HepG2 (cell line): ENCODE results near the gene WDR6. TPM values are rescaled to one million over a fixed set of nuclear protein-coding genes. Genes with fewer than 3 reads are reported as not detected.

Experiments used
- ATAC-seq: fragments of 200-7000 bp; cut with Tn5 transposase; 3 replicates; pipeline ENCODE4 v1.9.1; 2020; ENCODE audit warnings: mild to moderate bottlenecking, moderate library complexity
- BruUV-seq: library from RNA; stranded (reverse); fragments of 400-500 nt; replicated peaks from 2 replicates; lab custom pipeline; 2021; lab: Mats Ljungman, UMichigan
- CTCF ChIA-PET: fragments of 300-600 bp; formaldehyde crosslinking; extraction: SDS; loops from one replicate; lab custom pipeline; 2021; ENCODE audit warnings: low total read pairs, inconsistent platforms, low intra/inter-chr PET ratio; lab: Yijun Ruan, JAX
- POLR2A ChIA-PET: fragments of 350-600 bp; sonication (Branson Sonifier 250); formaldehyde crosslinking; loops from one replicate; lab custom pipeline; 2020; ENCODE audit warnings: antibody characterized with exemption, inconsistent platforms; lab: Yijun Ruan, JAX
- DNase-seq: peaks from one replicate; pipeline ENCODE4 v3.0.0-alpha.2; 2015; ENCODE audit warnings: low spot score
- FAIRE-seq: peaks from 3 replicates; lab custom pipeline; 2011; peaks lifted over from hg19 to GRCh38; lab: Jason Lieb, UNC
- H2AFZ ChIP-seq: one replicate; pipeline ENCODE4 v1.6.1; 2011; ENCODE audit warnings: low read length, inconsistent platforms
- H3K27ac ChIP-seq: fragments of 300-600 bp; 3 replicates; pipeline ENCODE4 v1.8.0; 2011; ENCODE audit warnings: mixed run types, mild to moderate bottlenecking, mixed read lengths, low read length, inconsistent platforms; ENCODE audit not compliant: insufficient read depth; ENCODE audit errors: extremely low read length
- H3K27me3 ChIP-seq, 2 experiments: fragments of 200-600 bp in 1 of 2; 2 replicates in 1 of 2; 3 replicates in 1 of 2; pipeline versions ENCODE4 v1.6.0 to v1.8.0; 2011; ENCODE audit warnings: low read length in 2 of 2, mild to moderate bottlenecking in 2 of 2, moderate library complexity in 2 of 2, inconsistent platforms in 1 of 2; ENCODE audit not compliant: insufficient read depth in 2 of 2, control insufficient read depth in 1 of 2
- H3K36me3 ChIP-seq, 2 experiments: fragments of 200-600 bp in 1 of 2; replicated peaks in 1 of 2; 2 replicates in 1 of 2; 3 replicates in 1 of 2; pipeline versions ENCODE4 v1.5.1 to v1.8.0; 2011; ENCODE audit warnings: low read length in 2 of 2, inconsistent platforms in 1 of 2; ENCODE audit not compliant: insufficient read depth in 2 of 2, control insufficient read depth in 1 of 2
- H3K4me1 ChIP-seq: 2 replicates; pipeline ENCODE4 v1.5.1; 2012; ENCODE audit warnings: low read length, inconsistent platforms; ENCODE audit not compliant: insufficient read depth
- H3K4me2 ChIP-seq: 2 replicates; pipeline ENCODE4 v1.6.0; 2011; ENCODE audit warnings: low read depth, low read length, inconsistent platforms
- H3K4me3 ChIP-seq, 3 experiments: fragments of 200-600 bp in 1 of 3; sonication (generic), shearing (Covaris generic) in 1 of 3; replicated peaks in 1 of 3; 2 replicates each; pipeline ENCODE4 v1.5.1; 2011 to 2016; ENCODE audit warnings: low read length in 3 of 3, inconsistent platforms in 2 of 3, low read depth in 2 of 3, mild to moderate bottlenecking in 2 of 3, control low read depth in 1 of 3, mixed read lengths in 1 of 3; ENCODE audit not compliant: insufficient read depth in 1 of 3
- H3K79me2 ChIP-seq: one replicate; pipeline ENCODE4 v1.6.1; 2011; ENCODE audit warnings: low read length, inconsistent platforms; ENCODE audit not compliant: insufficient read depth
- H3K9ac ChIP-seq: 2 replicates; pipeline ENCODE4 v1.6.0; 2011; ENCODE audit warnings: mild to moderate bottlenecking, low read depth, low read length, inconsistent platforms; ENCODE audit not compliant: insufficient read depth
- H3K9me3 ChIP-seq: 2 replicates; pipeline ENCODE4 v1.5.1; 2012; ENCODE audit warnings: mild to moderate bottlenecking, low read length
- H4K20me1 ChIP-seq: 2 replicates; pipeline ENCODE4 v1.6.0; 2011; ENCODE audit warnings: inconsistent platforms, mild to moderate bottlenecking, low read length, moderate library complexity; ENCODE audit not compliant: insufficient read depth
- FOXO4 ChIP-seq: sonication (generic); formaldehyde crosslinking; conservative IDR thresholded peaks from 2 replicates; pipeline ENCODE4 v1.8.1; 2023; ENCODE audit warnings: missing genetic modification reagents
- HNF4A ChIP-seq: sonication (generic); formaldehyde crosslinking; IDR thresholded peaks from 2 replicates; pipeline ENCODE4 v1.4.0; 2020; ENCODE audit warnings: missing genetic modification reagents
- SKIL ChIP-seq: sonication (generic); formaldehyde crosslinking; IDR thresholded peaks from 2 replicates; pipeline ENCODE4 v1.8.0; 2022; ENCODE audit warnings: missing genetic modification reagents, mild to moderate bottlenecking, moderate library complexity, borderline replicate concordance
- SP140L ChIP-seq: sonication (generic); formaldehyde crosslinking; IDR thresholded peaks from 2 replicates; pipeline ENCODE4 v1.4.0; 2020; ENCODE audit warnings: missing genetic modification reagents, borderline replicate concordance
- ZNF207 ChIP-seq: fragments of 450-650 bp; IDR thresholded peaks from 2 replicates; pipeline ENCODE4 v1.6.1; 2016; ENCODE audit warnings: antibody characterized with exemption, borderline replicate concordance
- ZNF224 ChIP-seq: sonication (generic); formaldehyde crosslinking; IDR thresholded peaks from 2 replicates; pipeline ENCODE4 v1.5.0; 2020; ENCODE audit warnings: mild to moderate bottlenecking, missing genetic modification reagents
- WGBS: methylation state at CpG from one replicate; pipeline ENCODE4 v1.1.6; 2017; ENCODE audit warnings: low lambda C conversion rate; 5-methylcytosine and 5-hydroxymethylcytosine counted together
- in situ Hi-C: cut with HindIII; loops from 2 replicates; pipeline ENCODE4 v1.10.0; 2017; ENCODE audit warnings: low pct_unique_long_range_greater_than_20kb; ENCODE audit not compliant: extremely low pct_ligation_motif_present
- intact Hi-C: fragments of 100-400 bp; cut with micrococcal nuclease; formaldehyde crosslinking; loops from one replicate; pipeline ENCODE4 v1.10.0; 2022; ENCODE audit not compliant: unreplicated experiment
- polyA plus RNA-seq, 8 experiments: library from polyadenylated mRNA; depleted of rRNA in 3 of 8; stranded (reverse) in 7 of 8; unstranded in 1 of 8; fragments of >200 nt; fragmentation: Illumina TruSeq in 4 of 8; extraction: Trizol in 4 of 8; gene quantifications; 2 replicates each; pipeline versions ENCODE4 v1.2.1 to v1.2.3, GENCODE V29; 2011 to 2016; ENCODE audit warnings: low read depth in 4 of 8, missing spikeins in 1 of 8, mixed read lengths in 1 of 8; ENCODE audit not compliant: insufficient read depth in 1 of 8
- total RNA-seq, 5 experiments: library from RNA; depleted of rRNA; stranded (reverse); fragments of >200 nt; fragmentation: Illumina TruSeq; extraction: Trizol; gene quantifications; 2 replicates each; pipeline ENCODE4 v1.2.3, GENCODE V29; 2016; ENCODE audit warnings: low read depth in 1 of 5

WDR6 gene
- total and polyA plus RNA-seq, 2 of the 13 experiments (the other 11 are each of a cell fraction or from before 2014, with no cell fraction given): 73.4 to 139 TPM

- no peak overlapping the region for H2AFZ ChIP-seq
- no peaks in the 10 kb centered on the region; a peak in 1 of 5 replicates for H3K27me3 ChIP-seq
- in situ Hi-C loops: no loop called here
- TF ChIP-seq HNF4A (CRISPR knock-in tag): no peak
- no peak for TF ChIP-seq ZNF207
- TF ChIP-seq FOXO4: no peak
- no peak for TF ChIP-seq ZNF224
- TF ChIP-seq SP140L (CRISPR knock-in tag): no peak
- TF ChIP-seq SKIL (CRISPR knock-in tag): no peak
- TF ChIP-seq, all 625 proteins: peak for 0
- intact Hi-C loops: loop anchor here (5.0 kb wide), 1 partner anchor 69 kb away; the partner anchor contains the start of gene QRICH1
- no TSS peak for BruUV-seq
- no peaks in the 10 kb centered on the region for H4K20me1 ChIP-seq
- H3K9ac ChIP-seq: no peak overlapping the region
- peaks cover 38% of the 10 kb centered on the region for H3K79me2 ChIP-seq
- ATAC-seq (no peak), DNase-seq (no peak), FAIRE-seq (no peak)
- peaks cover 16 to 30% of the 10 kb centered on the region in 2 experiments for H3K36me3 ChIP-seq
- H3K4me3 ChIP-seq: no peak overlapping the region
- no peak overlapping the region for H3K4me2 ChIP-seq
- H3K27ac ChIP-seq: no peak overlapping the region
- POLR2A ChIA-PET: interaction anchor here (0.9 to 11.1 kb wide), 4 partner anchors 14 to 477 kb away, joined by 3 to 280 read pairs (median 46); partner anchors contain the start of genes QRICH1 and WDR6
- CTCF ChIA-PET: no interaction called here
- H3K4me1 ChIP-seq: peaks cover 59% of the 10 kb centered on the region
- WGBS: 96% methylated on average over 4 of the region's 4 CpGs
- H3K9me3 ChIP-seq: no peaks in the 10 kb centered on the region
These were observed 16.6 kb downstream of the WDR6 start for GRCh38 chr3:49023775-49024174.
